Loucy (cell line): ENCODE data around the gene GTF3C1.

Experiments
- EZH2phosphoT487 ChIP-seq: fragments of 200-600 bp; IDR thresholded peaks from 2 replicates; pipeline ENCODE4 v1.6.1; 2018; ENCODE audit warnings: antibody characterized with exemption, mild to moderate bottlenecking, moderate library complexity, borderline replicate concordance
- TF ChIP-seq, protein P1 (sequence below): fragments of 200-600 bp; sonication (generic); conservative IDR thresholded peaks from 2 replicates; pipeline ENCODE4 v1.5.1; 2014; ENCODE audit warnings: mild to moderate bottlenecking, antibody characterized with exemption, low read length

GRCh38 chr16:27511657-27512448, 37.9 kb downstream of the GTF3C1 start:
- TF ChIP-seq, protein P1, sequence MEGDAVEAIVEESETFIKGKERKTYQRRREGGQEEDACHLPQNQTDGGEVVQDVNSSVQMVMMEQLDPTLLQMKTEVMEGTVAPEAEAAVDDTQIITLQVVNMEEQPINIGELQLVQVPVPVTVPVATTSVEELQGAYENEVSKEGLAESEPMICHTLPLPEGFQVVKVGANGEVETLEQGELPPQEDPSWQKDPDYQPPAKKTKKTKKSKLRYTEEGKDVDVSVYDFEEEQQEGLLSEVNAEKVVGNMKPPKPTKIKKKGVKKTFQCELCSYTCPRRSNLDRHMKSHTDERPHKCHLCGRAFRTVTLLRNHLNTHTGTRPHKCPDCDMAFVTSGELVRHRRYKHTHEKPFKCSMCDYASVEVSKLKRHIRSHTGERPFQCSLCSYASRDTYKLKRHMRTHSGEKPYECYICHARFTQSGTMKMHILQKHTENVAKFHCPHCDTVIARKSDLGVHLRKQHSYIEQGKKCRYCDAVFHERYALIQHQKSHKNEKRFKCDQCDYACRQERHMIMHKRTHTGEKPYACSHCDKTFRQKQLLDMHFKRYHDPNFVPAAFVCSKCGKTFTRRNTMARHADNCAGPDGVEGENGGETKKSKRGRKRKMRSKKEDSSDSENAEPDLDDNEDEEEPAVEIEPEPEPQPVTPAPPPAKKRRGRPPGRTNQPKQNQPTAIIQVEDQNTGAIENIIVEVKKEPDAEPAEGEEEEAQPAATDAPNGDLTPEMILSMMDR = no peak
- no peak for TF ChIP-seq EZH2phosphoT487
